Measurements from ENCODE around the gene PSMD1.

GRCh38 chr2:231041061-231041689 lies 15.5 kb upstream of the PSMD1 start:
- TF ChIP-seq CTCF (conservative IDR thresholded peaks at IDR 0.05; ENCODE audit: low read depth, low read length) (no peak), EZH2 (IDR thresholded peaks at IDR 0.05; ENCODE audit: borderline replicate concordance, low read depth, low read length, poor library complexity, severe bottlenecking) (no peak)
